ENCODE data around the gene OR10H1.

DNA sequence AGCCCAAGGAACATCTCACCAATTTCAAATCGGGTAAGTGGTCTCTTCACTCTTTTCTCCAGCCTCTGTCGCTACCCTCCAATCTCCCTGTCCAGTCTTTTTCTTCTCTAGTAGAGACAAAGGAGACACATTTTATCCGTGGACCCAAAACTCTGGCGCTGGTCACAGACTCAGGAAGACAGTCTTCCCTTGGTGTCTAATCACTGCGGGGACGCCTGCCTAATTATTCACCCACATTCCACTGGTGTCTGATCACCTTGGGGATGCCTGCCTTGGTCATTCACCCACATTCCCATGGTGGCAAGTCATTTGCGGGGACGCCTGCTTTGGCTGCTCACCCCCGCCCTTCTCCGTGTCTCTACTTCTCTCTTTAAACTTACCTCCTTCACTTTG is 13.8 kb upstream of the OR10H1 start:
- TF ChIP-seq, protein P1, sequence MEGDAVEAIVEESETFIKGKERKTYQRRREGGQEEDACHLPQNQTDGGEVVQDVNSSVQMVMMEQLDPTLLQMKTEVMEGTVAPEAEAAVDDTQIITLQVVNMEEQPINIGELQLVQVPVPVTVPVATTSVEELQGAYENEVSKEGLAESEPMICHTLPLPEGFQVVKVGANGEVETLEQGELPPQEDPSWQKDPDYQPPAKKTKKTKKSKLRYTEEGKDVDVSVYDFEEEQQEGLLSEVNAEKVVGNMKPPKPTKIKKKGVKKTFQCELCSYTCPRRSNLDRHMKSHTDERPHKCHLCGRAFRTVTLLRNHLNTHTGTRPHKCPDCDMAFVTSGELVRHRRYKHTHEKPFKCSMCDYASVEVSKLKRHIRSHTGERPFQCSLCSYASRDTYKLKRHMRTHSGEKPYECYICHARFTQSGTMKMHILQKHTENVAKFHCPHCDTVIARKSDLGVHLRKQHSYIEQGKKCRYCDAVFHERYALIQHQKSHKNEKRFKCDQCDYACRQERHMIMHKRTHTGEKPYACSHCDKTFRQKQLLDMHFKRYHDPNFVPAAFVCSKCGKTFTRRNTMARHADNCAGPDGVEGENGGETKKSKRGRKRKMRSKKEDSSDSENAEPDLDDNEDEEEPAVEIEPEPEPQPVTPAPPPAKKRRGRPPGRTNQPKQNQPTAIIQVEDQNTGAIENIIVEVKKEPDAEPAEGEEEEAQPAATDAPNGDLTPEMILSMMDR (IDR thresholded peaks at IDR 0.05; ENCODE audit: low read depth, low read length, poor library complexity, severe bottlenecking) = no peak
- TF ChIP-seq EZH2phosphoT487 (IDR thresholded peaks at IDR 0.05; ENCODE audit: borderline replicate concordance, low read length) = no peak
